HCT116 (cell line): ENCODE measurements around the gene IRF8. TPM values are rescaled to one million over a fixed set of nuclear protein-coding genes. Genes with fewer than 3 reads are reported as not detected.

Experiments used
- ATAC-seq: fragments of 200-7000 bp; cut with Tn5 transposase; 2 replicates; pipeline ENCODE4 v1.9.1; 2020; ENCODE audit warnings: mild to moderate bottlenecking, moderate library complexity
- BruUV-seq: library from RNA; stranded (reverse); fragments of 400-500 nt; replicated peaks from 2 replicates; lab custom pipeline; 2021; lab: Mats Ljungman, UMichigan
- CTCF ChIA-PET: fragments of 300-600 bp; sonication (Branson Sonifier 250); formaldehyde crosslinking; loops from one replicate; lab custom pipeline; 2021; ENCODE audit warnings: antibody characterized with exemption; lab: Charles Lee
- POLR2A ChIA-PET: fragments of 300-600, 350-600 bp; sonication (Branson Sonifier 250); formaldehyde crosslinking; loops from one replicate; lab custom pipeline; 2021; ENCODE audit warnings: antibody characterized with exemption; lab: Charles Lee
- RAD21 ChIA-PET, 2 experiments: fragments of 300-600 bp; sonication (Branson Sonifier 250); formaldehyde crosslinking; loops; one replicate each; lab custom pipeline; 2023; ENCODE audit warnings: low total read pairs in 2 of 2; ENCODE audit not compliant: uncharacterized antibody in 2 of 2, unreplicated experiment in 2 of 2, low non-redundant PET in 1 of 2; lab: Charles Lee
- DNase-seq: peaks from one replicate; pipeline ENCODE4 v3.0.0-alpha.2; 2010; ENCODE audit warnings: low read depth, low spot score
- H2AFZ ChIP-seq: fragments of 200-600 bp; shearing (Covaris generic), sonication (generic); 2 replicates; pipeline ENCODE4 v1.6.1; 2017; ENCODE audit warnings: low read depth, mixed run types, mixed read lengths, antibody characterized with exemption, low read length; ENCODE audit not compliant: poor library complexity, severe bottlenecking
- H3K27ac ChIP-seq: 2 replicates; pipeline ENCODE4 v1.5.1; 2012; ENCODE audit warnings: low read depth, low read length
- H3K27me3 ChIP-seq: fragments of 200-600 bp; sonication (generic); 2 replicates; pipeline ENCODE4 v1.6.1; 2016; ENCODE audit warnings: mixed run types, low read length, mixed read lengths; ENCODE audit not compliant: insufficient read depth
- H3K36me3 ChIP-seq, 2 experiments: fragments of 200-500 bp in 1 of 2; fragments of 200-600 bp in 1 of 2; sonication (Bioruptor generic) in 1 of 2; sonication (generic) in 1 of 2; 2 replicates each; pipeline versions ENCODE4 v1.5.1 to v1.6.1; 2014 to 2016; ENCODE audit warnings: low read length in 2 of 2, inconsistent platforms in 1 of 2, mixed read lengths in 1 of 2, mixed run types in 1 of 2; ENCODE audit not compliant: insufficient read depth in 2 of 2, control insufficient read depth in 1 of 2
- H3K4me1 ChIP-seq, 2 experiments: fragments of 200-600 bp in 1 of 2; sonication (generic) in 1 of 2; 2 replicates each; pipeline versions ENCODE4 v1.5.1 to v1.6.1; 2012 to 2017; ENCODE audit warnings: low read length in 2 of 2, inconsistent platforms in 1 of 2, mild to moderate bottlenecking in 1 of 2, mixed read lengths in 1 of 2, mixed run types in 1 of 2, moderate library complexity in 1 of 2; ENCODE audit not compliant: insufficient read depth in 2 of 2, control insufficient read depth in 1 of 2
- H3K4me2 ChIP-seq: fragments of 200-600 bp; sonication (generic); 2 replicates; pipeline ENCODE4 v1.6.1; 2017; ENCODE audit warnings: mixed run types, low read length, mixed read lengths
- H3K4me3 ChIP-seq, 2 experiments: fragments of 200-600 bp in 1 of 2; sonication (generic) in 1 of 2; replicated peaks in 1 of 2; 2 replicates each; pipeline ENCODE4 v1.5.1; 2011 to 2016; ENCODE audit warnings: low read length in 2 of 2, control low read depth in 1 of 2, low read depth in 1 of 2, mild to moderate bottlenecking in 1 of 2, mixed read lengths in 1 of 2, mixed run types in 1 of 2
- H3K79me2 ChIP-seq: fragments of 200-600 bp; sonication (generic); 2 replicates; pipeline ENCODE4 v1.6.1; 2017; ENCODE audit warnings: mild to moderate bottlenecking, mixed run types, low read length, moderate library complexity, mixed read lengths; ENCODE audit not compliant: insufficient read depth
- H3K9ac ChIP-seq: fragments of 200-600 bp; sonication (generic); 2 replicates; pipeline ENCODE4 v1.6.1; 2016; ENCODE audit warnings: low read length, mixed read lengths
- H3K9me2 ChIP-seq: fragments of 200-600 bp; sonication (generic), shearing (Covaris generic); 2 replicates; pipeline ENCODE4 v1.6.1; 2017; ENCODE audit warnings: mixed run types, mild to moderate bottlenecking, moderate library complexity; ENCODE audit not compliant: insufficient read depth
- H3K9me3 ChIP-seq, 2 experiments: fragments of 200-500 bp in 1 of 2; fragments of 200-600 bp in 1 of 2; sonication (Bioruptor generic) in 1 of 2; sonication (generic) in 1 of 2; 2 replicates each; pipeline ENCODE4 v1.6.1; 2014 to 2017; ENCODE audit warnings: low read length in 2 of 2, mixed read lengths in 2 of 2, inconsistent platforms in 1 of 2, low read depth in 1 of 2, mild to moderate bottlenecking in 1 of 2, mixed run types in 1 of 2, moderate library complexity in 1 of 2; ENCODE audit not compliant: control insufficient read depth in 1 of 2, insufficient read depth in 1 of 2
- H4K20me1 ChIP-seq: fragments of 200-600 bp; sonication (generic), shearing (Covaris generic); 2 replicates; pipeline ENCODE4 v1.6.1; 2017; ENCODE audit warnings: mixed run types, mild to moderate bottlenecking, moderate library complexity; ENCODE audit not compliant: insufficient read depth
- CEBPB ChIP-seq: IDR thresholded peaks from 2 replicates; pipeline ENCODE4 v1.6.1; 2012; ENCODE audit warnings: low read depth
- ELF1 ChIP-seq: IDR thresholded peaks from 2 replicates; pipeline ENCODE4 v1.6.1; 2012; ENCODE audit warnings: low read depth, borderline replicate concordance
- RAD21 ChIP-seq: IDR thresholded peaks from 2 replicates; pipeline ENCODE4 v1.6.1; 2012; ENCODE audit warnings: low read depth, mild to moderate bottlenecking
- SIN3A ChIP-seq: IDR thresholded peaks from 2 replicates; pipeline ENCODE4 v1.6.1; 2012; ENCODE audit warnings: low read depth
- TCF7L2 ChIP-seq: IDR thresholded peaks from 2 replicates; pipeline ENCODE4 v1.7.0; 2011; ENCODE audit warnings: borderline replicate concordance, inconsistent platforms; ENCODE audit not compliant: insufficient read depth, insufficient read length; ENCODE audit errors: extremely low read depth
- intact Hi-C: fragments of 100-400 bp; cut with micrococcal nuclease; formaldehyde crosslinking; loops from 2 replicates; pipeline ENCODE4 v1.10.0; 2022
- total RNA-seq: library from RNA; stranded (reverse); gene quantifications from one replicate; pipeline ENCODE4 v1.2.1, GENCODE V29; 2021; ENCODE audit not compliant: unreplicated experiment
- TF ChIP-seq, protein P1 (sequence below), 3 experiments: fragments of 200-600 bp in 1 of 3; sonication (generic) in 1 of 3; IDR thresholded peaks in 2 of 3; conservative IDR thresholded peaks in 1 of 3; 2 replicates each; pipeline ENCODE4 v1.5.1; 2012 to 2017; ENCODE audit warnings: low read depth in 2 of 3, low read length in 2 of 3, antibody characterized with exemption in 1 of 3, borderline replicate concordance in 1 of 3, control low read depth in 1 of 3, mild to moderate bottlenecking in 1 of 3, mixed read lengths in 1 of 3, mixed run types in 1 of 3, moderate library complexity in 1 of 3; ENCODE audit not compliant: insufficient read depth in 1 of 3

IRF8 gene
- total RNA-seq, 1 experiment from 2014 or later: 0.61 TPM

DNA sequence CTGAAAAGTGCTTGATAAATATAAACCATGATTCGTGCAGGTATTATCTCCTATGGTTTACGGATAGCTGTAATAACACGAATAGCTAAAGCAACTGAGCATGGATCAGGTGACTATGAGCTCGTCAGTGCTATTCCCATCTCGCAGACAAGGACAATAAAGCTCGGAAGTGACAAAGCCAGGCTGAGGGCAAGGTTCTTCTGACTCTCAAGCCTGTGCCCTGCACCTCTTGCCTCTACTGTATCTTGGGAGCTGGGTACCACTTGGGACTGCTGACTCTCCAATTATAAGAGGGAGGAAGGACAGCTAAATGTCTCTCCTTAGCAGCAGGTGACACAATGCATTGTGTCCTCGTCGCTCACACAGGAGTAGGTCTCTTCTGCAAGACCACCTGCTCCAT is 49.6 kb upstream of the IRF8 start:
- no peaks in the 10 kb centered on the region for H3K79me2 ChIP-seq
- no peaks in the 10 kb centered on the region for H3K9me3 ChIP-seq
- H3K9ac ChIP-seq: no peak overlapping the region
- no peak overlapping the region for H2AFZ ChIP-seq
- intact Hi-C loops: no loop called here
- ChIA-PET POLR2A (no interaction called here), RAD21 (no interaction called here), CTCF (interaction anchor here (1.1 kb wide), 1 partner anchor 28 kb away, joined by 4 read pairs; no protein-coding TSS in a partner anchor)
- DNase-seq (no peak), ATAC-seq (no peak)
- H3K4me1 ChIP-seq: no peaks in the 10 kb centered on the region
- H3K36me3 ChIP-seq: no peaks in the 10 kb centered on the region
- 0 out of 2 replicates have a peak, but pooled peaks cover 15% of the 10 kb centered on the region for H3K27me3 ChIP-seq
- no peaks in the 10 kb centered on the region for H4K20me1 ChIP-seq
- TF ChIP-seq RAD21: no peak
- TF ChIP-seq SIN3A: no peak
- no peak for TF ChIP-seq TCF7L2
- TF ChIP-seq, protein P1, sequence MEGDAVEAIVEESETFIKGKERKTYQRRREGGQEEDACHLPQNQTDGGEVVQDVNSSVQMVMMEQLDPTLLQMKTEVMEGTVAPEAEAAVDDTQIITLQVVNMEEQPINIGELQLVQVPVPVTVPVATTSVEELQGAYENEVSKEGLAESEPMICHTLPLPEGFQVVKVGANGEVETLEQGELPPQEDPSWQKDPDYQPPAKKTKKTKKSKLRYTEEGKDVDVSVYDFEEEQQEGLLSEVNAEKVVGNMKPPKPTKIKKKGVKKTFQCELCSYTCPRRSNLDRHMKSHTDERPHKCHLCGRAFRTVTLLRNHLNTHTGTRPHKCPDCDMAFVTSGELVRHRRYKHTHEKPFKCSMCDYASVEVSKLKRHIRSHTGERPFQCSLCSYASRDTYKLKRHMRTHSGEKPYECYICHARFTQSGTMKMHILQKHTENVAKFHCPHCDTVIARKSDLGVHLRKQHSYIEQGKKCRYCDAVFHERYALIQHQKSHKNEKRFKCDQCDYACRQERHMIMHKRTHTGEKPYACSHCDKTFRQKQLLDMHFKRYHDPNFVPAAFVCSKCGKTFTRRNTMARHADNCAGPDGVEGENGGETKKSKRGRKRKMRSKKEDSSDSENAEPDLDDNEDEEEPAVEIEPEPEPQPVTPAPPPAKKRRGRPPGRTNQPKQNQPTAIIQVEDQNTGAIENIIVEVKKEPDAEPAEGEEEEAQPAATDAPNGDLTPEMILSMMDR (IDR thresholded peaks at IDR 0.05 in 2 of 3, conservative IDR thresholded peaks at IDR 0.05 in 1 of 3; ENCODE audit: borderline replicate concordance in 1 of 3, insufficient read depth in 1 of 3, low read depth in 2 of 3, low read length in 2 of 3): no peak
- TF ChIP-seq CEBPB: no peak
- no peak overlapping the region for H3K4me3 ChIP-seq
- no peak overlapping the region for H3K4me2 ChIP-seq
- BruUV-seq: no TSS peak
- no peaks in the 10 kb centered on the region for H3K9me2 ChIP-seq
- H3K27ac ChIP-seq: no peak overlapping the region

DNA sequence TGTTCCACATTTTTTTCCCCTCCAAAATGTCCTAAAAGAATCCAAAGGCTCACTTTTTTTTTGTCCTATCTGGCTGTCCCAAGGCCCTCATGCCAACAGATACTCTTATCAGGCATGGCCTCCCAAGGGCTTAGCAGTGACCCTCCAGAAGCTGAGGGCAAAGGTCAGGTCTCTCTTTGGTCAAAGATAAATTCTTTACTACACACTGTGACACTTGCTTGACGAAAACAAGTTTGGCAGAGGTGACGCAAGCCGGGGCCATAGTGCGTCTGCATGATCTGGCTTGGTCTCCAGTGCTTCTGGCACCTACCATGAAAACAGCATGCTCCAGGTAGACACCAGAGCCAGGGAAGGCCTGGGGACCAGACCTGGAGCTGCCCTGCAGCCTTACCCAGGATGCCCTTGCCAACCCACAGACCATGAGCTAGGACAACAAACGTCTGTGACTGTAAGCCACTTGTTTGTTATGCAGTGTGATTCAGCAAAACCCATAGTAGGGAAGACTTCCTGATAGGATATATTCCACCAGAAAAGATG is 48.5 kb upstream of the IRF8 start:
- ChIA-PET POLR2A (no interaction called here), RAD21 (no interaction called here), CTCF (no interaction called here)
- no peak for TF ChIP-seq ELF1
- no peak overlapping the region for H3K4me3 ChIP-seq
- DNase-seq (no peak), ATAC-seq (no peak)
- 0 out of 2 replicates have a peak, but pooled peaks cover 15% of the 10 kb centered on the region for H3K27me3 ChIP-seq
- no peak overlapping the region for H2AFZ ChIP-seq
- H3K4me2 ChIP-seq: no peak overlapping the region
- H3K9me3 ChIP-seq: peaks cover 0 to 7% of the 10 kb centered on the region in 2 experiments; a peak in 1 of 4 replicates
- no peaks in the 10 kb centered on the region for H3K4me1 ChIP-seq
- no peaks in the 10 kb centered on the region for H3K79me2 ChIP-seq
- no peak overlapping the region for H3K27ac ChIP-seq
- no peaks in the 10 kb centered on the region for H4K20me1 ChIP-seq
- BruUV-seq: no TSS peak
- no peaks in the 10 kb centered on the region for H3K36me3 ChIP-seq
- no peak overlapping the region for H3K9ac ChIP-seq
- H3K9me2 ChIP-seq: no peaks in the 10 kb centered on the region
- intact Hi-C loops: no loop called here
